ENCODE data around the gene SLC7A8. TPM values are rescaled to one million over a fixed set of nuclear protein-coding genes. Genes with fewer than 3 reads are reported as not detected.

Gene SLC7A8
- total RNA-seq, 1 donor from 2014 or later: 56.5 TPM

DNA sequence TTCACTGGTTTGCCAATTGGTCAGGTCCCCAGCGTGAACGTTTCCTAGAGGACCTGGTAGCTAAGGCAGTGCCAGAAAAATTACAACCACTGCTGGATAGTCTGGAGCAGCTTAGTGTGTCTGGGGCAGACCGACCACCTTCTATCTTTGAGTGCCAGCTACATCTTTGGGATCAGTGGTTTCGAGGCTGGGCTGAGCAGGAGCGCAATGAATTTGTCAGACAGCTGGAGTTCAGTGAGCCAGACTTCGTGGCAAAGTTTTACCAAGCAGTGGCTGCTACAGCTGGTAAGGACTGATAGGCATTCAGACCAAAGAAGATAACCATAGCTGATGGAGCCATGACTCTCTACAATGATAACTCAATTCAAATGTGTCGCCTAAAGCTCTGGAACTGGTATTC lies 85.7 kb downstream of the SLC7A8 start:
- H3K27me3 ChIP-seq: no peaks in the 10 kb centered on the region
- Mint-ChIP-seq H3K27me3 (ENCODE audit: insufficient read depth, low read depth) (peaks cover 2% of the 10 kb centered on the region), H3K4me3 (no peak overlapping the region), H3K36me3 (peaks cover 15% of the 10 kb centered on the region), H3K9me3 (peaks cover under 1% of the 10 kb centered on the region), H3K27ac (no peak overlapping the region), H3K4me1 (peaks cover 26% of the 10 kb centered on the region)
- H3K9me3 ChIP-seq (ENCODE audit: low read depth): no peaks in the 10 kb centered on the region
- no peak overlapping the region for H3K4me3 ChIP-seq
- H3K79me2 ChIP-seq (ENCODE audit: low read depth): peaks cover 56% of the 10 kb centered on the region
- no peak for TF ChIP-seq EZH2phosphoT487 (IDR thresholded peaks at IDR 0.05)
- no peak for DNase-seq (ENCODE audit: low spot score)
- no peak overlapping the region for H3K4me2 ChIP-seq
- H3F3A ChIP-seq (ENCODE audit: low read depth): peaks cover 25% of the 10 kb centered on the region
- no peaks in the 10 kb centered on the region for H3K36me3 ChIP-seq
- no peak overlapping the region for H3K27ac ChIP-seq
- peaks cover 29% of the 10 kb centered on the region for H4K20me1 ChIP-seq (ENCODE audit: low read depth)
- H3K4me1 ChIP-seq: peaks cover 18% of the 10 kb centered on the region
- peak overlapping the region; percentile 0 for H3K9ac ChIP-seq
- no peak overlapping the region for H2AFZ ChIP-seq (replicated peaks)

DNA sequence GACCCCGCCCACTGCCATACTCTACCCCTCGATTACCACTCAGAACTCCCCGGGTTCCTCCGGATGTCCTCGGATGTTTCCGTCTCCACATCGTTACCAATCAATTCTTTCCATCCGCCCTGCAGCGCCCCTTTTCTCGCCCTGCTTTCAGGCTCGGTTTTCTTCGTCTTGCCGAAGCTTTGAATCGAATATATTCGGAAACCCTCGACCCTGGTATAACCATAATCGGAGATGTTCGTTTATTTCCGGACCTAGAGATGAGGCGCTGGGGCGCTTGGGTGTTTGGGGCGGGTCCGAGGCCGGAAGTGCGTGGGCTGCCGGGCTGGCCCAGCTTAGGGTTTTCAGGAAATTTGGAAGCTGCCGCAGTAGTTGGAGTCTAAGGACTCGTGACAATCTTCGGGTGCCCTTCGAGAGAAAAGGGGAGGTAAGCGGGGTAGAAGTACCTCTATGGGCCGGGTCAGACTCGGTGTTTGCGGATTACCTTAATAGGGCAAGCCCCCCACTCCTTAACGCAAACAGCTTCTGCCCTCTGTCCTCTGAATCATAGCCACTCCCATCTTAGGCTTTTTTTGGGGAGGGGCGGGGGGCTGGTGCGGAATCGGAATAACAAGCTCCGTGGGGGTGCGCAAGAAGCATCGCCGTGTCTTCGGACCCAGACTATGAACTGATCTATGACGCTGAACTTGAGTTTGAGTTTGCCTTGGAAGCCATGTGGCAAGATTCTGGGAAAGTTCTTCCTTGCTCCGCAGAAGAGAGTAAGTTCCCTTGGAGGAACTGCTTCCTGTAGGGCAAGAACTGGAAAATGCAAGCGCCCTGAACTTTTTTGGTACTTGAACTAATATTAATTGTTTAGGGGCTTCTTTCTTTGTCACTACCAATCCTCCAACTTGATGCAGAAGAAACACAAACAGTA lies 88.0 kb downstream of the SLC7A8 start, which contains the start of gene C14orf119:
Gene C14orf119 (plus strand): TSS at position 310 of the 913 bp plus-strand sequence. CDS start 2,154 bp downstream, outside the sequence.
- DNase-seq (ENCODE audit: low spot score): peak; percentile 100
- H3K4me1 Mint-ChIP-seq: peaks cover 20% of the 10 kb centered on the region
- H3K9me3 Mint-ChIP-seq: no peaks in the 10 kb centered on the region
- H3K9ac ChIP-seq: peak within 1 kb of the TSS; percentile 97
- H3K9me3 ChIP-seq (ENCODE audit: low read depth): no peaks in the 10 kb centered on the region
- H2AFZ ChIP-seq (replicated peaks): peak within 1 kb of the TSS; percentile 98
- H3K27ac ChIP-seq: peak within 1 kb of the TSS; percentile 94
- H4K20me1 ChIP-seq (ENCODE audit: low read depth): peaks cover 51% of the 10 kb centered on the region
- TF ChIP-seq EZH2 (IDR thresholded peaks at IDR 0.05): no peak
- TF ChIP-seq, protein P1, sequence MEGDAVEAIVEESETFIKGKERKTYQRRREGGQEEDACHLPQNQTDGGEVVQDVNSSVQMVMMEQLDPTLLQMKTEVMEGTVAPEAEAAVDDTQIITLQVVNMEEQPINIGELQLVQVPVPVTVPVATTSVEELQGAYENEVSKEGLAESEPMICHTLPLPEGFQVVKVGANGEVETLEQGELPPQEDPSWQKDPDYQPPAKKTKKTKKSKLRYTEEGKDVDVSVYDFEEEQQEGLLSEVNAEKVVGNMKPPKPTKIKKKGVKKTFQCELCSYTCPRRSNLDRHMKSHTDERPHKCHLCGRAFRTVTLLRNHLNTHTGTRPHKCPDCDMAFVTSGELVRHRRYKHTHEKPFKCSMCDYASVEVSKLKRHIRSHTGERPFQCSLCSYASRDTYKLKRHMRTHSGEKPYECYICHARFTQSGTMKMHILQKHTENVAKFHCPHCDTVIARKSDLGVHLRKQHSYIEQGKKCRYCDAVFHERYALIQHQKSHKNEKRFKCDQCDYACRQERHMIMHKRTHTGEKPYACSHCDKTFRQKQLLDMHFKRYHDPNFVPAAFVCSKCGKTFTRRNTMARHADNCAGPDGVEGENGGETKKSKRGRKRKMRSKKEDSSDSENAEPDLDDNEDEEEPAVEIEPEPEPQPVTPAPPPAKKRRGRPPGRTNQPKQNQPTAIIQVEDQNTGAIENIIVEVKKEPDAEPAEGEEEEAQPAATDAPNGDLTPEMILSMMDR (IDR thresholded peaks at IDR 0.05): no peak
- TF ChIP-seq EZH2phosphoT487 (IDR thresholded peaks at IDR 0.05): no peak
- H3F3A ChIP-seq (ENCODE audit: low read depth): peaks cover 35% of the 10 kb centered on the region
- peaks cover 79% of the 10 kb centered on the region for H3K79me2 ChIP-seq (ENCODE audit: low read depth)
- H3K27me3 Mint-ChIP-seq (ENCODE audit: insufficient read depth, low read depth): no peaks in the 10 kb centered on the region
- H3K36me3 ChIP-seq: peaks cover 8% of the 10 kb centered on the region
- H3K4me2 ChIP-seq: peak within 1 kb of the TSS; percentile 97
- H3K4me3 ChIP-seq: peak within 1 kb of the TSS; percentile 92
- no peak within 1 kb of the TSS for H3K27ac Mint-ChIP-seq
- H3K36me3 Mint-ChIP-seq: peaks cover 24% of the 10 kb centered on the region
- H3K27me3 ChIP-seq: no peaks in the 10 kb centered on the region
- no peak within 1 kb of the TSS for H3K4me3 Mint-ChIP-seq
- peaks cover 14% of the 10 kb centered on the region for H3K4me1 ChIP-seq

DNA sequence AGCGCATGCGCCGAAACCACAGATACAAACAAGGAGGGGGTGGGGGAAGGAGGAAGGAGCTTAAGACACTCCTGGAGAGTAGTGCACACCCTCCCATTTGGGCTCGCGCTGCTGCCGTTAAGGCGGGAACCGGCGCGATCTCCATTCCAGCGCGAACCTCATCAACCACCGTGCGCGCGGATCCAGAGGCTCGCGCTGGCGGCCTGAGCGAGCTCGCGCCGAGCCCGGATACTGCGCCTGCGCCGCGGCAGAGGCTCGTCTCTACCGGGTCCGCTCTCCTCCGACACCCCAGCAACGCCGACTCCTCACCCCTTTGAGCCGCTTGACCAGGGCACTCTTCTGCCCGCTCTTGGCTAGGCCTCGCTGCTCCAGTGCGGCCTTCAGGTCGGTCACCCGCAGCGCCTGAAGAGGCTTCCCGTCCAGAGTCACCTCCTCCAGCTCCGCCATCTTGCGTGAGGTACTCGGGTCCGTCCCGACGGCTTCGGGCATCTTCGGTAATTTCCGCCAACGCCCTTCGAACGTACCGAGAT lies 88.7 kb downstream of the SLC7A8 start, which contains the start of gene ACIN1:
Gene ACIN1 (minus strand): TSS at position 471 of the 530 bp plus-strand sequence. CDS start 24 bp downstream, at position 447.
- H3K4me3 ChIP-seq: peak within 1 kb of the TSS; percentile 92
- peaks cover 25% of the 10 kb centered on the region for H3K36me3 Mint-ChIP-seq
- H3K36me3 ChIP-seq: peaks cover 11% of the 10 kb centered on the region
- H4K20me1 ChIP-seq (ENCODE audit: low read depth): peaks cover 51% of the 10 kb centered on the region
- H3K79me2 ChIP-seq (ENCODE audit: low read depth): peaks cover 86% of the 10 kb centered on the region
- H3K4me2 ChIP-seq: peak within 1 kb of the TSS; percentile 97
- no peak within 1 kb of the TSS for H3K4me3 Mint-ChIP-seq
- no peaks in the 10 kb centered on the region for H3K27me3 ChIP-seq
- H3K9me3 Mint-ChIP-seq: no peaks in the 10 kb centered on the region
- peak within 1 kb of the TSS; percentile 94 for H3K27ac ChIP-seq
- no peaks in the 10 kb centered on the region for H3K27me3 Mint-ChIP-seq (ENCODE audit: insufficient read depth, low read depth)
- no peaks in the 10 kb centered on the region for H3K9me3 ChIP-seq (ENCODE audit: low read depth)
- H3K9ac ChIP-seq: peak within 1 kb of the TSS; percentile 97
- no peak within 1 kb of the TSS for H3K27ac Mint-ChIP-seq
- peaks cover 35% of the 10 kb centered on the region for H3F3A ChIP-seq (ENCODE audit: low read depth)
- H3K4me1 Mint-ChIP-seq: peaks cover 20% of the 10 kb centered on the region
- H3K4me1 ChIP-seq: peaks cover 14% of the 10 kb centered on the region
- DNase-seq (ENCODE audit: low spot score): peak; percentile 96
- TF ChIP-seq, protein P1 (IDR thresholded peaks at IDR 0.05): no peak
- no peak for TF ChIP-seq EZH2phosphoT487 (IDR thresholded peaks at IDR 0.05)
- TF ChIP-seq EZH2 (IDR thresholded peaks at IDR 0.05): no peak
- peak within 1 kb of the TSS; percentile 98 for H2AFZ ChIP-seq (replicated peaks)

Data from neural progenitor cell (in vitro differentiated cells).